ENCODE measurements around the gene PLA2G3. TPM values are rescaled to one million over a fixed set of nuclear protein-coding genes. Genes with fewer than 3 reads are reported as not detected.
A peak's percentile ranks its signal among the peaks of the same experiment; 100 is the strongest.

PLA2G3 gene
- total RNA-seq, 1 experiment from 2014 or later = 18.3 TPM

DNA sequence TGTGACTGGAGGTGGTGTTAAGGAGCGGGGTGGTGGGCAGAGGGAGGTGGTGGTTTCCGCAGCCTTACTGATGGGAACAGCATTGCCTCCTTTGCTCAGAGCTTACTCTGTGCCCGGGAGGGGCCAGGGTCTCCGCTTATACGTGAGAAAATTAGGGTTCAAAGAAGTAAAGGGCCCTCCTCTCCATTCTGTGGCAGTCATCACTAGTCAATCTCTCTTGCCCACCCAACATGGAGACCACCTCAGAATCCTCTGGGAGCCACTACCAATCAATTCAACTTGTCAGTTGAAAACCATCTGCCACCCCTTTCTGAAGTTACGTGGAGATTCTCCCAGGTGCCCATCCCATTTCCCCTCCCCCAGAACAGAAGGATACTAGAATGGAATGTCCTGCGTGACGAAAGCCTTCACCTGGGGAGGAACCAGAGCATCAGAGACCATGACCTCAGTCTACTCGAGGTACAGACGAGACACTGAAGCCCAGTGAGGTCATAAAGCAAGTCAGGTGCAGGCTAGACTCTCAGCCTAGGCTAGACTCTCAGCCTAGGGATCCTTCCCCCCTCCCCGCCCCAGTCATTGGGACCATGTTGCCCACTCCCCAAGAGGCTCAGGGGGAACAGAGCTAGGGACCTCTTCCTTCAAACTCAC, 34.9 kb downstream of the PLA2G3 start:
- peaks cover 45% of the 10 kb centered on the region for H3K27me3 Mint-ChIP-seq (ENCODE audit: low read depth)
- DNase-seq (ENCODE audit: low spot score) (no peak), ATAC-seq (no peak)
- ChIA-PET POLR2A (interaction anchor here (1.2 kb wide), 3 partner anchors 18 to 186 kb away, joined by 3 to 4 read pairs (median 3); no protein-coding TSS in a partner anchor), CTCF (interaction anchor here (0.6 to 9.1 kb wide), 41 partner anchors 9 to 1512 kb away, joined by 3 to 363 read pairs (median 4); partner anchors contain the start of genes INPP5J, MORC2, PIK3IP1 and PLA2G3)
- H3K9me3 Mint-ChIP-seq = no peaks in the 10 kb centered on the region
- TF ChIP-seq ZNF396 (CRISPR knock-in tag; IDR thresholded peaks at IDR 0.05; ENCODE audit: borderline replicate concordance) (no peak), ELF4 (CRISPR knock-in tag; IDR thresholded peaks at IDR 0.05; ENCODE audit: low read depth) (no peak), IRF2 (CRISPR knock-in tag; IDR thresholded peaks at IDR 0.05; ENCODE audit: borderline replicate concordance, low read depth) (no peak), FOXP1 (CRISPR knock-in tag; IDR thresholded peaks at IDR 0.05; ENCODE audit: borderline replicate concordance) (no peak), NFE2L1 (CRISPR knock-in tag; IDR thresholded peaks at IDR 0.05) (no peak), ZNF219 (CRISPR knock-in tag; IDR thresholded peaks at IDR 0.05; ENCODE audit: borderline replicate concordance) (no peak), TEAD1 (CRISPR knock-in tag; IDR thresholded peaks at IDR 0.05) (no peak), TP53 (CRISPR knock-in tag; IDR thresholded peaks at IDR 0.05) (no peak), SMAD3 (CRISPR knock-in tag; IDR thresholded peaks at IDR 0.05; ENCODE audit: borderline replicate concordance) (no peak), SP1 (CRISPR knock-in tag; conservative IDR thresholded peaks at IDR 0.05) (no peak), ZNF423 (CRISPR knock-in tag; IDR thresholded peaks at IDR 0.05) (no peak)
- TF ChIP-seq, protein P1, sequence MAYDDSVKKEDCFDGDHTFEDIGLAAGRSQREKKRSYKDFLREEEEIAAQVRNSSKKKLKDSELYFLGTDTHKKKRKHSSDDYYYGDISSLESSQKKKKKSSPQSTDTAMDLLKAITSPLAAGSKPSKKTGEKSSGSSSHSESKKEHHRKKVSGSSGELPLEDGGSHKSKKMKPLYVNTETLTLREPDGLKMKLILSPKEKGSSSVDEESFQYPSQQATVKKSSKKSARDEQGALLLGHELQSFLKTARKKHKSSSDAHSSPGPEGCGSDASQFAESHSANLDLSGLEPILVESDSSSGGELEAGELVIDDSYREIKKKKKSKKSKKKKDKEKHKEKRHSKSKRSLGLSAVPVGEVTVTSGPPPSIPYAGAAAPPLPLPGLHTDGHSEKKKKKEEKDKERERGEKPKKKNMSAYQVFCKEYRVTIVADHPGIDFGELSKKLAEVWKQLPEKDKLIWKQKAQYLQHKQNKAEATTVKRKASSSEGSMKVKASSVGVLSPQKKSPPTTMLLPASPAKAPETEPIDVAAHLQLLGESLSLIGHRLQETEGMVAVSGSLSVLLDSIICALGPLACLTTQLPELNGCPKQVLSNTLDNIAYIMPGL (CRISPR knock-in tag; IDR thresholded peaks at IDR 0.05) = no peak
- TF ChIP-seq, protein P2, sequence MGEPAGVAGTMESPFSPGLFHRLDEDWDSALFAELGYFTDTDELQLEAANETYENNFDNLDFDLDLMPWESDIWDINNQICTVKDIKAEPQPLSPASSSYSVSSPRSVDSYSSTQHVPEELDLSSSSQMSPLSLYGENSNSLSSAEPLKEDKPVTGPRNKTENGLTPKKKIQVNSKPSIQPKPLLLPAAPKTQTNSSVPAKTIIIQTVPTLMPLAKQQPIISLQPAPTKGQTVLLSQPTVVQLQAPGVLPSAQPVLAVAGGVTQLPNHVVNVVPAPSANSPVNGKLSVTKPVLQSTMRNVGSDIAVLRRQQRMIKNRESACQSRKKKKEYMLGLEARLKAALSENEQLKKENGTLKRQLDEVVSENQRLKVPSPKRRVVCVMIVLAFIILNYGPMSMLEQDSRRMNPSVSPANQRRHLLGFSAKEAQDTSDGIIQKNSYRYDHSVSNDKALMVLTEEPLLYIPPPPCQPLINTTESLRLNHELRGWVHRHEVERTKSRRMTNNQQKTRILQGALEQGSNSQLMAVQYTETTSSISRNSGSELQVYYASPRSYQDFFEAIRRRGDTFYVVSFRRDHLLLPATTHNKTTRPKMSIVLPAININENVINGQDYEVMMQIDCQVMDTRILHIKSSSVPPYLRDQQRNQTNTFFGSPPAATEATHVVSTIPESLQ (CRISPR knock-in tag; IDR thresholded peaks at IDR 0.05) = no peak
- TF ChIP-seq, protein P3, sequence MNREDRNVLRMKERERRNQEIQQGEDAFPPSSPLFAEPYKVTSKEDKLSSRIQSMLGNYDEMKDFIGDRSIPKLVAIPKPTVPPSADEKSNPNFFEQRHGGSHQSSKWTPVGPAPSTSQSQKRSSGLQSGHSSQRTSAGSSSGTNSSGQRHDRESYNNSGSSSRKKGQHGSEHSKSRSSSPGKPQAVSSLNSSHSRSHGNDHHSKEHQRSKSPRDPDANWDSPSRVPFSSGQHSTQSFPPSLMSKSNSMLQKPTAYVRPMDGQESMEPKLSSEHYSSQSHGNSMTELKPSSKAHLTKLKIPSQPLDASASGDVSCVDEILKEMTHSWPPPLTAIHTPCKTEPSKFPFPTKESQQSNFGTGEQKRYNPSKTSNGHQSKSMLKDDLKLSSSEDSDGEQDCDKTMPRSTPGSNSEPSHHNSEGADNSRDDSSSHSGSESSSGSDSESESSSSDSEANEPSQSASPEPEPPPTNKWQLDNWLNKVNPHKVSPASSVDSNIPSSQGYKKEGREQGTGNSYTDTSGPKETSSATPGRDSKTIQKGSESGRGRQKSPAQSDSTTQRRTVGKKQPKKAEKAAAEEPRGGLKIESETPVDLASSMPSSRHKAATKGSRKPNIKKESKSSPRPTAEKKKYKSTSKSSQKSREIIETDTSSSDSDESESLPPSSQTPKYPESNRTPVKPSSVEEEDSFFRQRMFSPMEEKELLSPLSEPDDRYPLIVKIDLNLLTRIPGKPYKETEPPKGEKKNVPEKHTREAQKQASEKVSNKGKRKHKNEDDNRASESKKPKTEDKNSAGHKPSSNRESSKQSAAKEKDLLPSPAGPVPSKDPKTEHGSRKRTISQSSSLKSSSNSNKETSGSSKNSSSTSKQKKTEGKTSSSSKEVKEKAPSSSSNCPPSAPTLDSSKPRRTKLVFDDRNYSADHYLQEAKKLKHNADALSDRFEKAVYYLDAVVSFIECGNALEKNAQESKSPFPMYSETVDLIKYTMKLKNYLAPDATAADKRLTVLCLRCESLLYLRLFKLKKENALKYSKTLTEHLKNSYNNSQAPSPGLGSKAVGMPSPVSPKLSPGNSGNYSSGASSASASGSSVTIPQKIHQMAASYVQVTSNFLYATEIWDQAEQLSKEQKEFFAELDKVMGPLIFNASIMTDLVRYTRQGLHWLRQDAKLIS (CRISPR knock-in tag; IDR thresholded peaks at IDR 0.05; ENCODE audit: borderline replicate concordance) = no peak
- TF ChIP-seq, protein P4, sequence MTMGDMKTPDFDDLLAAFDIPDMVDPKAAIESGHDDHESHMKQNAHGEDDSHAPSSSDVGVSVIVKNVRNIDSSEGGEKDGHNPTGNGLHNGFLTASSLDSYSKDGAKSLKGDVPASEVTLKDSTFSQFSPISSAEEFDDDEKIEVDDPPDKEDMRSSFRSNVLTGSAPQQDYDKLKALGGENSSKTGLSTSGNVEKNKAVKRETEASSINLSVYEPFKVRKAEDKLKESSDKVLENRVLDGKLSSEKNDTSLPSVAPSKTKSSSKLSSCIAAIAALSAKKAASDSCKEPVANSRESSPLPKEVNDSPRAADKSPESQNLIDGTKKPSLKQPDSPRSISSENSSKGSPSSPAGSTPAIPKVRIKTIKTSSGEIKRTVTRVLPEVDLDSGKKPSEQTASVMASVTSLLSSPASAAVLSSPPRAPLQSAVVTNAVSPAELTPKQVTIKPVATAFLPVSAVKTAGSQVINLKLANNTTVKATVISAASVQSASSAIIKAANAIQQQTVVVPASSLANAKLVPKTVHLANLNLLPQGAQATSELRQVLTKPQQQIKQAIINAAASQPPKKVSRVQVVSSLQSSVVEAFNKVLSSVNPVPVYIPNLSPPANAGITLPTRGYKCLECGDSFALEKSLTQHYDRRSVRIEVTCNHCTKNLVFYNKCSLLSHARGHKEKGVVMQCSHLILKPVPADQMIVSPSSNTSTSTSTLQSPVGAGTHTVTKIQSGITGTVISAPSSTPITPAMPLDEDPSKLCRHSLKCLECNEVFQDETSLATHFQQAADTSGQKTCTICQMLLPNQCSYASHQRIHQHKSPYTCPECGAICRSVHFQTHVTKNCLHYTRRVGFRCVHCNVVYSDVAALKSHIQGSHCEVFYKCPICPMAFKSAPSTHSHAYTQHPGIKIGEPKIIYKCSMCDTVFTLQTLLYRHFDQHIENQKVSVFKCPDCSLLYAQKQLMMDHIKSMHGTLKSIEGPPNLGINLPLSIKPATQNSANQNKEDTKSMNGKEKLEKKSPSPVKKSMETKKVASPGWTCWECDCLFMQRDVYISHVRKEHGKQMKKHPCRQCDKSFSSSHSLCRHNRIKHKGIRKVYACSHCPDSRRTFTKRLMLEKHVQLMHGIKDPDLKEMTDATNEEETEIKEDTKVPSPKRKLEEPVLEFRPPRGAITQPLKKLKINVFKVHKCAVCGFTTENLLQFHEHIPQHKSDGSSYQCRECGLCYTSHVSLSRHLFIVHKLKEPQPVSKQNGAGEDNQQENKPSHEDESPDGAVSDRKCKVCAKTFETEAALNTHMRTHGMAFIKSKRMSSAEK (CRISPR knock-in tag; IDR thresholded peaks at IDR 0.05; ENCODE audit: borderline replicate concordance) = no peak
- TF ChIP-seq, protein P5, sequence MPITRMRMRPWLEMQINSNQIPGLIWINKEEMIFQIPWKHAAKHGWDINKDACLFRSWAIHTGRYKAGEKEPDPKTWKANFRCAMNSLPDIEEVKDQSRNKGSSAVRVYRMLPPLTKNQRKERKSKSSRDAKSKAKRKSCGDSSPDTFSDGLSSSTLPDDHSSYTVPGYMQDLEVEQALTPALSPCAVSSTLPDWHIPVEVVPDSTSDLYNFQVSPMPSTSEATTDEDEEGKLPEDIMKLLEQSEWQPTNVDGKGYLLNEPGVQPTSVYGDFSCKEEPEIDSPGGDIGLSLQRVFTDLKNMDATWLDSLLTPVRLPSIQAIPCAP (CRISPR knock-in tag; IDR thresholded peaks at IDR 0.05) = no peak
- TF ChIP-seq, protein P6, sequence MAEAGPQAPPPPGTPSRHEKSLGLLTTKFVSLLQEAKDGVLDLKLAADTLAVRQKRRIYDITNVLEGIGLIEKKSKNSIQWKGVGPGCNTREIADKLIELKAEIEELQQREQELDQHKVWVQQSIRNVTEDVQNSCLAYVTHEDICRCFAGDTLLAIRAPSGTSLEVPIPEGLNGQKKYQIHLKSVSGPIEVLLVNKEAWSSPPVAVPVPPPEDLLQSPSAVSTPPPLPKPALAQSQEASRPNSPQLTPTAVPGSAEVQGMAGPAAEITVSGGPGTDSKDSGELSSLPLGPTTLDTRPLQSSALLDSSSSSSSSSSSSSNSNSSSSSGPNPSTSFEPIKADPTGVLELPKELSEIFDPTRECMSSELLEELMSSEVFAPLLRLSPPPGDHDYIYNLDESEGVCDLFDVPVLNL (CRISPR knock-in tag; IDR thresholded peaks at IDR 0.05; ENCODE audit: borderline replicate concordance, low read depth) = no peak
- TF ChIP-seq, protein P7, sequence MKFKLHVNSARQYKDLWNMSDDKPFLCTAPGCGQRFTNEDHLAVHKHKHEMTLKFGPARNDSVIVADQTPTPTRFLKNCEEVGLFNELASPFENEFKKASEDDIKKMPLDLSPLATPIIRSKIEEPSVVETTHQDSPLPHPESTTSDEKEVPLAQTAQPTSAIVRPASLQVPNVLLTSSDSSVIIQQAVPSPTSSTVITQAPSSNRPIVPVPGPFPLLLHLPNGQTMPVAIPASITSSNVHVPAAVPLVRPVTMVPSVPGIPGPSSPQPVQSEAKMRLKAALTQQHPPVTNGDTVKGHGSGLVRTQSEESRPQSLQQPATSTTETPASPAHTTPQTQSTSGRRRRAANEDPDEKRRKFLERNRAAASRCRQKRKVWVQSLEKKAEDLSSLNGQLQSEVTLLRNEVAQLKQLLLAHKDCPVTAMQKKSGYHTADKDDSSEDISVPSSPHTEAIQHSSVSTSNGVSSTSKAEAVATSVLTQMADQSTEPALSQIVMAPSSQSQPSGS (CRISPR knock-in tag; IDR thresholded peaks at IDR 0.05; ENCODE audit: borderline replicate concordance, low read depth) = no peak
- peaks cover 18% of the 10 kb centered on the region for H3K4me1 Mint-ChIP-seq
- no peaks in the 10 kb centered on the region; the same call in 1 of the 2 replicates for H3K36me3 Mint-ChIP-seq
- H3K4me3 Mint-ChIP-seq = peak overlapping the region; percentile 74
- no peak overlapping the region for H3K27ac Mint-ChIP-seq

Measured in WTC11 (cell line).